Measurements from ENCODE around the gene LGR4. TPM values are rescaled to one million over a fixed set of nuclear protein-coding genes. Genes with fewer than 3 reads are reported as not detected.

LGR4 gene
- total and polyA plus RNA-seq, 9 of the 15 experiments (the other 6 are each of a cell fraction or from before 2014, with no cell fraction given): 0.94 to 10.1 (median 5.8) TPM

DNA sequence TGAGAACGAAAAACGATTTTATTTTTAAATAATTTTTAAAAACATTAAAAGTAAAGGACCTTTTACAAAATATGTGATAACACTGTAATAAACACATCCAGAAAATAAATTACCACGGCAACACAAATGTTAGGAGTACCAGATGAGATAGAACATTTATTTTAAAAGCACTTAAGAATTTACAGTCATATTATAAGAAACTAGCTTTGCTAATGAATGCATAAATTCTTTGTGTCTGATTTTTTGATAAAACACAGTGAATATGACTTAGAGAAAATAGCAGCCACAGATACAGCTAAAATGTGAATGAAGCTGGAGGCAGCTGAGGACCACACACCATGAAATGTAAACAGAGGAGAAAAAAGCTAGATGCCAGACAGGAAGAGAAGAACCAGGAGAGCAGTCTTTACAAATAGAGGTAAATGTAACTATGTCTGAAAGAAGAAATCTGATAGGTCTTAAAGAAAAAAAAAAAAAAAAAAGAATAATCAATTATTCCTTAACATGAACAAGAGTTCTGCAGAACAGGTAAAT, 124.2 kb downstream of the LGR4 start:
- 26% methylated on average over 3 of the region's 3 CpGs for WGBS (ENCODE audit: insufficient coverage, low coverage, missing lambda C conversion rate)
- H3K36me3 ChIP-seq (ENCODE audit: control insufficient read depth, insufficient read depth, low read length): peaks cover 6% of the 10 kb centered on the region; the same call in 1 of the 3 replicates
- no peak for ATAC-seq
- ChIA-PET POLR2A (no interaction called here), CTCF (ENCODE audit: low intra/inter-chr PET ratio) (no interaction called here)
- H3K9me1 ChIP-seq (ENCODE audit: control insufficient read depth, insufficient read depth, low read length): no peaks in the 10 kb centered on the region
- in situ Hi-C loops (cut with MboI) (no loop called here), intact Hi-C loops (cut with micrococcal nuclease) (no loop called here)
- no TSS peak for BruUV-seq (replicated peaks)
- H3K27me3 ChIP-seq (ENCODE audit: control insufficient read depth in 2 of 2, insufficient read depth in 2 of 2, low read length in 2 of 2): no peaks in the 10 kb centered on the region
- DNase-seq (ENCODE audit: extremely low read depth in 1 of 4, low spot score in 3 of 4): no peak
- no peak overlapping the region for H3K4me3 ChIP-seq
- H3K79me2 ChIP-seq (ENCODE audit: control insufficient read depth, insufficient read depth, low read length): no peaks in the 10 kb centered on the region
- no peak overlapping the region for H3K27ac ChIP-seq (ENCODE audit: extremely low read depth, low read depth, low read length)
- H3K9ac ChIP-seq (ENCODE audit: insufficient read depth in 1 of 2, low read depth in 2 of 2, low read length in 2 of 2): no peak overlapping the region
- H3K9me3 ChIP-seq (replicated peaks; ENCODE audit: control insufficient read depth, insufficient read depth, low read depth, low read length): no peaks in the 10 kb centered on the region
- H4K20me1 ChIP-seq (replicated peaks; ENCODE audit: control insufficient read depth, insufficient read depth, low read length): no peaks in the 10 kb centered on the region
- H2AFZ ChIP-seq (ENCODE audit: low read depth, low read length): no peak overlapping the region
- H3K4me1 ChIP-seq (replicated peaks in 1 of 2; ENCODE audit: control insufficient read depth in 2 of 2, insufficient read depth in 2 of 2, low read length in 2 of 2): 0 out of 5 replicates have a peak, but pooled peaks cover 0 to 3% of the 10 kb centered on the region in 2 experiments
- H3K4me2 ChIP-seq (ENCODE audit: insufficient read depth, low read length): no peak overlapping the region
- no peak for FAIRE-seq
- TF ChIP-seq PHB (CRISPR knock-in tag; IDR thresholded peaks at IDR 0.05): no peak
- TF ChIP-seq MAFK (IDR thresholded peaks at IDR 0.05; ENCODE audit: low read length): no peak
- TF ChIP-seq KLF13 (tag; IDR thresholded peaks at IDR 0.05; ENCODE audit: borderline replicate concordance, low read depth): no peak
- no peak for TF ChIP-seq KDM5B (IDR thresholded peaks at IDR 0.05; ENCODE audit: insufficient replicate concordance, low read depth, low read length)
- no peak for TF ChIP-seq ZNF316 (IDR thresholded peaks at IDR 0.05)
- TF ChIP-seq, protein P1, sequence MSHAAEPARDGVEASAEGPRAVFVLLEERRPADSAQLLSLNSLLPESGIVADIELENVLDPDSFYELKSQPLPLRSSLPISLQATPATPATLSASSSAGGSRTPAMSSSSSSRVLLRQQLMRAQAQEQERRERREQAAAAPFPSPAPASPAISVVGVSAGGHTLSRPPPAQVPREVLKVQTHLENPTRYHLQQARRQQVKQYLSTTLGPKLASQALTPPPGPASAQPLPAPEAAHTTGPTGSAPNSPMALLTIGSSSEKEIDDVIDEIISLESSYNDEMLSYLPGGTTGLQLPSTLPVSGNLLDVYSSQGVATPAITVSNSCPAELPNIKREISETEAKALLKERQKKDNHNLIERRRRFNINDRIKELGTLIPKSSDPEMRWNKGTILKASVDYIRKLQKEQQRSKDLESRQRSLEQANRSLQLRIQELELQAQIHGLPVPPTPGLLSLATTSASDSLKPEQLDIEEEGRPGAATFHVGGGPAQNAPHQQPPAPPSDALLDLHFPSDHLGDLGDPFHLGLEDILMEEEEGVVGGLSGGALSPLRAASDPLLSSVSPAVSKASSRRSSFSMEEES (CRISPR knock-in tag; IDR thresholded peaks at IDR 0.05): no peak
- TF ChIP-seq TEAD2 (tag; IDR thresholded peaks at IDR 0.05): no peak
- TF ChIP-seq, protein P2, sequence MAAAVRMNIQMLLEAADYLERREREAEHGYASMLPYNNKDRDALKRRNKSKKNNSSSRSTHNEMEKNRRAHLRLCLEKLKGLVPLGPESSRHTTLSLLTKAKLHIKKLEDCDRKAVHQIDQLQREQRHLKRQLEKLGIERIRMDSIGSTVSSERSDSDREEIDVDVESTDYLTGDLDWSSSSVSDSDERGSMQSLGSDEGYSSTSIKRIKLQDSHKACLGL (CRISPR knock-in tag; IDR thresholded peaks at IDR 0.05; ENCODE audit: borderline replicate concordance, poor library complexity, severe bottlenecking): no peak
- no peak for TF ChIP-seq EP300 (IDR thresholded peaks at IDR 0.05; ENCODE audit: low read length)
- TF ChIP-seq HLTF (IDR thresholded peaks at IDR 0.05): no peak
- no peak for TF ChIP-seq ZNF134 (CRISPR knock-in tag; conservative IDR thresholded peaks at IDR 0.05)
- TF ChIP-seq ZKSCAN3 (CRISPR knock-in tag; IDR thresholded peaks at IDR 0.05): no peak
- TF ChIP-seq, protein P3, sequence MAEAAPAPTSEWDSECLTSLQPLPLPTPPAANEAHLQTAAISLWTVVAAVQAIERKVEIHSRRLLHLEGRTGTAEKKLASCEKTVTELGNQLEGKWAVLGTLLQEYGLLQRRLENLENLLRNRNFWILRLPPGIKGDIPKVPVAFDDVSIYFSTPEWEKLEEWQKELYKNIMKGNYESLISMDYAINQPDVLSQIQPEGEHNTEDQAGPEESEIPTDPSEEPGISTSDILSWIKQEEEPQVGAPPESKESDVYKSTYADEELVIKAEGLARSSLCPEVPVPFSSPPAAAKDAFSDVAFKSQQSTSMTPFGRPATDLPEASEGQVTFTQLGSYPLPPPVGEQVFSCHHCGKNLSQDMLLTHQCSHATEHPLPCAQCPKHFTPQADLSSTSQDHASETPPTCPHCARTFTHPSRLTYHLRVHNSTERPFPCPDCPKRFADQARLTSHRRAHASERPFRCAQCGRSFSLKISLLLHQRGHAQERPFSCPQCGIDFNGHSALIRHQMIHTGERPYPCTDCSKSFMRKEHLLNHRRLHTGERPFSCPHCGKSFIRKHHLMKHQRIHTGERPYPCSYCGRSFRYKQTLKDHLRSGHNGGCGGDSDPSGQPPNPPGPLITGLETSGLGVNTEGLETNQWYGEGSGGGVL (CRISPR knock-in tag; IDR thresholded peaks at IDR 0.05): no peak
- TF ChIP-seq, protein P4, sequence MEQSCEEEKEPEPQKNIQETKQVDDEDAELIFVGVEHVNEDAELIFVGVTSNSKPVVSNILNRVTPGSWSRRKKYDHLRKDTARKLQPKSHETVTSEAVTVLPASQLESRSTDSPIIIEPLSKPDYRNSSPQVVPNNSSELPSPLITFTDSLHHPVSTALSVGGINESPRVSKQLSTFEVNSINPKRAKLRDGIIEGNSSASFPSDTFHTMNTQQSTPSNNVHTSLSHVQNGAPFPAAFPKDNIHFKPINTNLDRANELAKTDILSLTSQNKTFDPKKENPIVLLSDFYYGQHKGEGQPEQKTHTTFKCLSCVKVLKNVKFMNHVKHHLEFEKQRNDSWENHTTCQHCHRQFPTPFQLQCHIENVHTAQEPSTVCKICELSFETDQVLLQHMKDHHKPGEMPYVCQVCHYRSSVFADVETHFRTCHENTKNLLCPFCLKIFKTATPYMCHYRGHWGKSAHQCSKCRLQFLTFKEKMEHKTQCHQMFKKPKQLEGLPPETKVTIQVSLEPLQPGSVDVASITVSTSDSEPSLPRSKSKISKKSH (CRISPR knock-in tag; IDR thresholded peaks at IDR 0.05): no peak
- no peak for TF ChIP-seq TCF3 (CRISPR knock-in tag; IDR thresholded peaks at IDR 0.05)
- TF ChIP-seq PTRF (tag; IDR thresholded peaks at IDR 0.05): no peak
- TF ChIP-seq, protein P5, sequence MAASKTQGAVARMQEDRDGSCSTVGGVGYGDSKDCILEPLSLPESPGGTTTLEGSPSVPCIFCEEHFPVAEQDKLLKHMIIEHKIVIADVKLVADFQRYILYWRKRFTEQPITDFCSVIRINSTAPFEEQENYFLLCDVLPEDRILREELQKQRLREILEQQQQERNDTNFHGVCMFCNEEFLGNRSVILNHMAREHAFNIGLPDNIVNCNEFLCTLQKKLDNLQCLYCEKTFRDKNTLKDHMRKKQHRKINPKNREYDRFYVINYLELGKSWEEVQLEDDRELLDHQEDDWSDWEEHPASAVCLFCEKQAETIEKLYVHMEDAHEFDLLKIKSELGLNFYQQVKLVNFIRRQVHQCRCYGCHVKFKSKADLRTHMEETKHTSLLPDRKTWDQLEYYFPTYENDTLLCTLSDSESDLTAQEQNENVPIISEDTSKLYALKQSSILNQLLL (CRISPR knock-in tag; IDR thresholded peaks at IDR 0.05; ENCODE audit: borderline replicate concordance): no peak
